ENCODE results near the gene XRCC4. TPM values are rescaled to one million over a fixed set of nuclear protein-coding genes. Genes with fewer than 3 reads are reported as not detected.

XRCC4 gene
- total and polyA plus RNA-seq, 2 of the 13 experiments (the other 11 are each of a cell fraction or from before 2014, with no cell fraction given): 2.8 to 12.6 TPM

DNA sequence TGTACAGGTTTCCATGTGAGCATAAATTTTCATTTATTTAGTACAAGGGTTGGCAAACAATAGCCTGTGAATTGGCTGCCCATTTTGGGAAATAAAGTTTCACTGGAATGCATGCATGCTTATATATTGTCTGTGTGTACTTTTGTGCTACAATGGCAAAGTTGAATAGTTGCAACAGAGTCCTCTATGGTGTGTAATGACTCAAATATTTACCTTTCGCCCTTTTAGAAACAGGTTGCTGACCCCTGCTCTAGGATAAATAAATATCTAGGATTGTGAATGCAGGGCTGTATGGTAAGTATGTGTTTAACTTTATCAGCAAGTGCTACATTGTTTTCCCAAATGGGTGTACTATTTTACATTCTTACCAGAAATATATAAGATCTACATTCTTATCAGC is 47.2 kb downstream of the XRCC4 start (continued):
- TF ChIP-seq KAT8 (CRISPR knock-in tag; IDR thresholded peaks at IDR 0.05) (peak; percentile 70; the same call in 1 of the 2 replicates), ELF3 (CRISPR knock-in tag; IDR thresholded peaks at IDR 0.05) (peak; percentile 80), ZNF749 (CRISPR knock-in tag; IDR thresholded peaks at IDR 0.05; ENCODE audit: borderline replicate concordance) (no peak; the same call in 1 of the 2 replicates), ZNF430 (CRISPR knock-in tag; IDR thresholded peaks at IDR 0.05) (no peak), CBX1 (IDR thresholded peaks at IDR 0.05; ENCODE audit: low read depth) (no peak), MAF1 (CRISPR knock-in tag; IDR thresholded peaks at IDR 0.05; ENCODE audit: borderline replicate concordance) (no peak), NCOA2 (CRISPR knock-in tag; IDR thresholded peaks at IDR 0.05) (peak; percentile 94), SALL1 (CRISPR knock-in tag; IDR thresholded peaks at IDR 0.05) (peak; percentile 65; the same call in 1 of the 2 replicates), STAG1 (CRISPR knock-in tag; IDR thresholded peaks at IDR 0.05) (no peak), EED (CRISPR knock-in tag; IDR thresholded peaks at IDR 0.05) (no peak), ONECUT2 (CRISPR knock-in tag; IDR thresholded peaks at IDR 0.05) (no peak), SMAD9 (CRISPR knock-in tag; IDR thresholded peaks at IDR 0.05) (no peak), PTBP1 (IDR thresholded peaks at IDR 0.05; ENCODE audit: low read depth, low read length, poor library complexity, severe bottlenecking) (no peak), ZSCAN20 (CRISPR knock-in tag; IDR thresholded peaks at IDR 0.05; ENCODE audit: borderline replicate concordance) (no peak), PCBP2 (optimal IDR thresholded peaks at IDR 0.05; ENCODE audit: low read depth, low read length, poor library complexity, severe bottlenecking) (no peak), ZNF891 (CRISPR knock-in tag; IDR thresholded peaks at IDR 0.05) (no peak), PAF1 (CRISPR knock-in tag; IDR thresholded peaks at IDR 0.05) (no peak), ZNF30 (CRISPR knock-in tag; IDR thresholded peaks at IDR 0.05) (no peak), HMG20A (CRISPR knock-in tag; IDR thresholded peaks at IDR 0.05; ENCODE audit: borderline replicate concordance) (peak; percentile 99)
- TF ChIP-seq, protein P1, sequence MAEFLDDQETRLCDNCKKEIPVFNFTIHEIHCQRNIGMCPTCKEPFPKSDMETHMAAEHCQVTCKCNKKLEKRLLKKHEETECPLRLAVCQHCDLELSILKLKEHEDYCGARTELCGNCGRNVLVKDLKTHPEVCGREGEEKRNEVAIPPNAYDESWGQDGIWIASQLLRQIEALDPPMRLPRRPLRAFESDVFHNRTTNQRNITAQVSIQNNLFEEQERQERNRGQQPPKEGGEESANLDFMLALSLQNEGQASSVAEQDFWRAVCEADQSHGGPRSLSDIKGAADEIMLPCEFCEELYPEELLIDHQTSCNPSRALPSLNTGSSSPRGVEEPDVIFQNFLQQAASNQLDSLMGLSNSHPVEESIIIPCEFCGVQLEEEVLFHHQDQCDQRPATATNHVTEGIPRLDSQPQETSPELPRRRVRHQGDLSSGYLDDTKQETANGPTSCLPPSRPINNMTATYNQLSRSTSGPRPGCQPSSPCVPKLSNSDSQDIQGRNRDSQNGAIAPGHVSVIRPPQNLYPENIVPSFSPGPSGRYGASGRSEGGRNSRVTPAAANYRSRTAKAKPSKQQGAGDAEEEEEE (CRISPR knock-in tag; IDR thresholded peaks at IDR 0.05; ENCODE audit: borderline replicate concordance): no peak
- TF ChIP-seq, protein P2, sequence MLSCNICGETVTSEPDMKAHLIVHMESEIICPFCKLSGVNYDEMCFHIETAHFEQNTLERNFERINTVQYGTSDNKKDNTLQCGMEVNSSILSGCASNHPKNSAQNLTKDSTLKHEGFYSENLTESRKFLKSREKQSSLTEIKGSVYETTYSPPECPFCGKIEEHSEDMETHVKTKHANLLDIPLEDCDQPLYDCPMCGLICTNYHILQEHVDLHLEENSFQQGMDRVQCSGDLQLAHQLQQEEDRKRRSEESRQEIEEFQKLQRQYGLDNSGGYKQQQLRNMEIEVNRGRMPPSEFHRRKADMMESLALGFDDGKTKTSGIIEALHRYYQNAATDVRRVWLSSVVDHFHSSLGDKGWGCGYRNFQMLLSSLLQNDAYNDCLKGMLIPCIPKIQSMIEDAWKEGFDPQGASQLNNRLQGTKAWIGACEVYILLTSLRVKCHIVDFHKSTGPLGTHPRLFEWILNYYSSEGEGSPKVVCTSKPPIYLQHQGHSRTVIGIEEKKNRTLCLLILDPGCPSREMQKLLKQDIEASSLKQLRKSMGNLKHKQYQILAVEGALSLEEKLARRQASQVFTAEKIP (CRISPR knock-in tag; IDR thresholded peaks at IDR 0.05; ENCODE audit: borderline replicate concordance): no peak
- TF ChIP-seq, protein P3, sequence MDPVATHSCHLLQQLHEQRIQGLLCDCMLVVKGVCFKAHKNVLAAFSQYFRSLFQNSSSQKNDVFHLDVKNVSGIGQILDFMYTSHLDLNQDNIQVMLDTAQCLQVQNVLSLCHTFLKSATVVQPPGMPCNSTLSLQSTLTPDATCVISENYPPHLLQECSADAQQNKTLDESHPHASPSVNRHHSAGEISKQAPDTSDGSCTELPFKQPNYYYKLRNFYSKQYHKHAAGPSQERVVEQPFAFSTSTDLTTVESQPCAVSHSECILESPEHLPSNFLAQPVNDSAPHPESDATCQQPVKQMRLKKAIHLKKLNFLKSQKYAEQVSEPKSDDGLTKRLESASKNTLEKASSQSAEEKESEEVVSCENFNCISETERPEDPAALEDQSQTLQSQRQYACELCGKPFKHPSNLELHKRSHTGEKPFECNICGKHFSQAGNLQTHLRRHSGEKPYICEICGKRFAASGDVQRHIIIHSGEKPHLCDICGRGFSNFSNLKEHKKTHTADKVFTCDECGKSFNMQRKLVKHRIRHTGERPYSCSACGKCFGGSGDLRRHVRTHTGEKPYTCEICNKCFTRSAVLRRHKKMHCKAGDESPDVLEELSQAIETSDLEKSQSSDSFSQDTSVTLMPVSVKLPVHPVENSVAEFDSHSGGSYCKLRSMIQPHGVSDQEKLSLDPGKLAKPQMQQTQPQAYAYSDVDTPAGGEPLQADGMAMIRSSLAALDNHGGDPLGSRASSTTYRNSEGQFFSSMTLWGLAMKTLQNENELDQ (CRISPR knock-in tag; IDR thresholded peaks at IDR 0.05; ENCODE audit: borderline replicate concordance): no peak
- TF ChIP-seq, protein P4, sequence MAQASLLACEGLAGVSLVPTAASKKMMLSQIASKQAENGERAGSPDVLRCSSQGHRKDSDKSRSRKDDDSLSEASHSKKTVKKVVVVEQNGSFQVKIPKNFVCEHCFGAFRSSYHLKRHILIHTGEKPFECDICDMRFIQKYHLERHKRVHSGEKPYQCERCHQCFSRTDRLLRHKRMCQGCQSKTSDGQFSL (CRISPR knock-in tag; IDR thresholded peaks at IDR 0.05): no peak
- TF ChIP-seq, protein P5, sequence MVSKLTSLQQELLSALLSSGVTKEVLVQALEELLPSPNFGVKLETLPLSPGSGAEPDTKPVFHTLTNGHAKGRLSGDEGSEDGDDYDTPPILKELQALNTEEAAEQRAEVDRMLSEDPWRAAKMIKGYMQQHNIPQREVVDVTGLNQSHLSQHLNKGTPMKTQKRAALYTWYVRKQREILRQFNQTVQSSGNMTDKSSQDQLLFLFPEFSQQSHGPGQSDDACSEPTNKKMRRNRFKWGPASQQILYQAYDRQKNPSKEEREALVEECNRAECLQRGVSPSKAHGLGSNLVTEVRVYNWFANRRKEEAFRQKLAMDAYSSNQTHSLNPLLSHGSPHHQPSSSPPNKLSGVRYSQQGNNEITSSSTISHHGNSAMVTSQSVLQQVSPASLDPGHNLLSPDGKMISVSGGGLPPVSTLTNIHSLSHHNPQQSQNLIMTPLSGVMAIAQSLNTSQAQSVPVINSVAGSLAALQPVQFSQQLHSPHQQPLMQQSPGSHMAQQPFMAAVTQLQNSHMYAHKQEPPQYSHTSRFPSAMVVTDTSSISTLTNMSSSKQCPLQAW (CRISPR knock-in tag; IDR thresholded peaks at IDR 0.05): peak; percentile 37; the same call in 1 of the 2 replicates
